SK-N-MC (cell line): ENCODE measurements around the gene AFDN.

Experiments used
- DNase-seq: peaks from one replicate; pipeline ENCODE4 v3.0.0-alpha.2; 2011; ENCODE audit warnings: low read depth, low spot score
- H3K27ac ChIP-seq: fragments of 200-600 bp; sonication (generic); 2 replicates; pipeline ENCODE4 v1.5.1; 2016; ENCODE audit warnings: mixed run types
- H3K36me3 ChIP-seq: fragments of 200-600 bp; sonication (generic); 2 replicates; pipeline ENCODE4 v1.6.1; 2017; ENCODE audit warnings: antibody characterized with exemption, low read length, mixed read lengths; ENCODE audit not compliant: insufficient read depth
- H3K4me3 ChIP-seq: fragments of 200-600 bp; sonication (generic); 2 replicates; pipeline ENCODE4 v1.5.1; 2016
- H3K9ac ChIP-seq: fragments of 200-600 bp; sonication (generic); 2 replicates; pipeline ENCODE4 v1.8.0; 2017; ENCODE audit warnings: mixed run types, mixed read lengths; ENCODE audit not compliant: insufficient read length
- H3K9me3 ChIP-seq: fragments of 200-600 bp; sonication (generic); 2 replicates; pipeline ENCODE4 v1.6.1; 2017; ENCODE audit warnings: low read depth, mild to moderate bottlenecking, antibody characterized with exemption, low read length, moderate library complexity, mixed read lengths
- EZH2 ChIP-seq: fragments of 200-600 bp; sonication (generic); IDR thresholded peaks from one replicate; pipeline ENCODE4 v1.6.1; 2017; ENCODE audit warnings: antibody characterized with exemption
- FOXP2 ChIP-seq: optimal IDR thresholded peaks from 2 replicates; pipeline ENCODE3; 2011; ENCODE audit warnings: mild to moderate bottlenecking, moderate library complexity; ENCODE audit not compliant: insufficient read depth; ENCODE audit errors: extremely low read length, control extremely low read depth
- POLR2AphosphoS5 ChIP-seq: IDR thresholded peaks from 2 replicates; pipeline ENCODE4 v1.6.1; 2012; ENCODE audit warnings: mild to moderate bottlenecking, low read depth, low read length, borderline replicate concordance

AFDN gene

GRCh38 chr6:167988154-167988495 is 161.4 kb downstream of the AFDN start:
- Histone ChIP-seq H3K36me3 (no peaks in the 10 kb centered on the region), H3K4me3 (no peak overlapping the region), H3K9ac (no peak overlapping the region), H3K27ac (no peak overlapping the region), H3K9me3 (no peaks in the 10 kb centered on the region)
- no peak for DNase-seq
- TF ChIP-seq EZH2 (no peak), FOXP2 (no peak), POLR2AphosphoS5 (no peak)

- TF ChIP-seq EZH2 (no peak), POLR2AphosphoS5 (no peak), FOXP2 (no peak)
- no peaks in the 10 kb centered on the region for H3K9me3 ChIP-seq
- no peak overlapping the region for H3K4me3 ChIP-seq
- no peak overlapping the region for H3K9ac ChIP-seq
- no peak for DNase-seq
- H3K36me3 ChIP-seq: no peaks in the 10 kb centered on the region
- H3K27ac ChIP-seq: no peak overlapping the region
Measured at GRCh38 chr6:167988945-167989841, 162.5 kb downstream of the AFDN start.

GRCh38 chr6:167990016-167990945 is 163.6 kb downstream of the AFDN start:
- DNase-seq: no peak
- Histone ChIP-seq H3K9ac (no peak overlapping the region), H3K9me3 (no peaks in the 10 kb centered on the region), H3K4me3 (no peak overlapping the region), H3K36me3 (no peaks in the 10 kb centered on the region), H3K27ac (no peak overlapping the region)
- TF ChIP-seq POLR2AphosphoS5 (no peak), FOXP2 (no peak), EZH2 (no peak)

GRCh38 chr6:167993169-167993568 is 166.5 kb downstream of the AFDN start:
- Histone ChIP-seq H3K4me3 (no peak overlapping the region), H3K9me3 (no peaks in the 10 kb centered on the region), H3K9ac (no peak overlapping the region), H3K36me3 (no peaks in the 10 kb centered on the region), H3K27ac (no peak overlapping the region)
- no peak for DNase-seq
- TF ChIP-seq FOXP2 (no peak), POLR2AphosphoS5 (no peak), EZH2 (no peak)

GRCh38 chr6:167993831-167994230 is 167.1 kb downstream of the AFDN start:
- H3K36me3 ChIP-seq: no peaks in the 10 kb centered on the region
- TF ChIP-seq EZH2 (no peak), POLR2AphosphoS5 (no peak), FOXP2 (no peak)
- no peak overlapping the region for H3K4me3 ChIP-seq
- DNase-seq: no peak
- H3K9ac ChIP-seq: no peak overlapping the region
- no peaks in the 10 kb centered on the region for H3K9me3 ChIP-seq
- H3K27ac ChIP-seq: no peak overlapping the region

GRCh38 chr6:167995302-167995701 is 168.6 kb downstream of the AFDN start:
- H3K27ac ChIP-seq: no peak overlapping the region
- no peak overlapping the region for H3K9ac ChIP-seq
- no peak for DNase-seq
- no peak for TF ChIP-seq EZH2
- TF ChIP-seq FOXP2: no peak
- no peak for TF ChIP-seq POLR2AphosphoS5
- no peaks in the 10 kb centered on the region for H3K36me3 ChIP-seq
- H3K9me3 ChIP-seq: no peaks in the 10 kb centered on the region
- H3K4me3 ChIP-seq: no peak overlapping the region

DNA sequence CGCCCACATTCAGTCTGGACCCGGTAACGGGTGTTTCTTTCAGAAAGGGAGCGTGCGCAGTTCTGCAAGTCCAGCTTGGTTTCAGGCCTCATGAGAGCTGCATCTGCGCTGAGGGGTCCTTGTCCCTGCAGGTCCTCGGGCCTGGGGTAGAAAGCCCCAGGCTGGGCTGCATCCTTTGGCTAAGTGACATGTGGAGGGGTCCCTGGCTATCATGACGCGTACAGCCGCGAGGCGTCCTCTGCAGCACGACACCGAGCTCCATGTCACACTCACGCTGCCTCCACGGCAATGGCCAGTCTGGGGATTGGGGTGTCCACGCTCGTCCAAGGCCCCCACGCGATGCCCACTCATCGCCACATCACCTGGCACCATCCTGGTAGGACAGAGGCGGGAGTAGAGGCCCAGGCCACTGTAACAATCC is 169.0 kb downstream of the AFDN start:
- TF ChIP-seq FOXP2: no peak
- TF ChIP-seq EZH2: no peak
- TF ChIP-seq POLR2AphosphoS5: no peak

More for the DNA sequence above, 169.0 kb downstream of the AFDN start:
- no peak overlapping the region for H3K9ac ChIP-seq
- H3K36me3 ChIP-seq: no peaks in the 10 kb centered on the region
- H3K9me3 ChIP-seq: no peaks in the 10 kb centered on the region
- no peak overlapping the region for H3K4me3 ChIP-seq
- no peak for DNase-seq
- no peak overlapping the region for H3K27ac ChIP-seq
